WTC11 (cell line): ENCODE results near the gene CPLX3. TPM values are rescaled to one million over a fixed set of nuclear protein-coding genes. Genes with fewer than 3 reads are reported as not detected.

ENCODE experiments used
- ATAC-seq: fragments of 200-7000 bp; cut with Tn5 transposase; 2 replicates; pipeline ENCODE4 v1.10.0; 2021; ENCODE audit warnings: mild to moderate bottlenecking, moderate library complexity
- CTCF ChIA-PET: fragments of 300-600 bp; sonication (Branson Sonifier 250); formaldehyde crosslinking; loops from one replicate; lab custom pipeline; 2021; ENCODE audit warnings: antibody characterized with exemption; lab: Charles Lee
- POLR2A ChIA-PET: fragments of 350-600 bp; sonication (Branson Sonifier 250); formaldehyde crosslinking; loops from one replicate; lab custom pipeline; 2021; ENCODE audit warnings: antibody characterized with exemption; lab: Charles Lee
- DNase-seq: peaks from one replicate; pipeline ENCODE4 v3.0.0; 2021; ENCODE audit warnings: low spot score
- H3K27ac Mint-ChIP-seq: 2 replicates; pipeline ENCODE4 v1.8.0; 2021; ENCODE audit warnings: mixed read lengths
- H3K27me3 Mint-ChIP-seq: 2 replicates; pipeline ENCODE4 v1.8.0; 2021; ENCODE audit warnings: low read depth, mild to moderate bottlenecking, moderate library complexity, mixed read lengths
- H3K36me3 Mint-ChIP-seq: 2 replicates; pipeline ENCODE4 v1.8.0; 2021; ENCODE audit warnings: mixed read lengths
- H3K4me1 Mint-ChIP-seq: 2 replicates; pipeline ENCODE4 v1.8.0; 2022; ENCODE audit warnings: mixed read lengths
- H3K4me3 Mint-ChIP-seq: 2 replicates; pipeline ENCODE4 v1.8.0; 2021; ENCODE audit warnings: mild to moderate bottlenecking, moderate library complexity, mixed read lengths
- H3K9me3 Mint-ChIP-seq: 2 replicates; pipeline ENCODE4 v1.8.0; 2021; ENCODE audit warnings: mixed read lengths
- ATF1 ChIP-seq: sonication (generic); formaldehyde crosslinking; IDR thresholded peaks from 2 replicates; pipeline ENCODE4 v1.8.1; 2023; ENCODE audit warnings: mild to moderate bottlenecking, moderate library complexity, missing genetic modification reagents
- JAZF1 ChIP-seq: fragments of 250-450 bp; sonication (Bioruptor Pico); IDR thresholded peaks from 2 replicates; pipeline ENCODE4 v1.9.0; 2021; ENCODE audit warnings: moderate library complexity, mild to moderate bottlenecking, inconsistent platforms
- JUN ChIP-seq: sonication (generic); formaldehyde crosslinking; IDR thresholded peaks from 2 replicates; pipeline ENCODE4 v1.8.0; 2023; ENCODE audit warnings: mild to moderate bottlenecking, missing genetic modification reagents
- KAT7 ChIP-seq: sonication (generic); formaldehyde crosslinking; IDR thresholded peaks from 2 replicates; pipeline ENCODE4 v1.8.1; 2023; ENCODE audit warnings: missing genetic modification reagents, mild to moderate bottlenecking, borderline replicate concordance
- MXD4 ChIP-seq: fragments of 250-450 bp; sonication (Bioruptor Pico); IDR thresholded peaks from 2 replicates; pipeline ENCODE4 v1.8.0; 2021; ENCODE audit warnings: mild to moderate bottlenecking, moderate library complexity, borderline replicate concordance
- NFE2L1 ChIP-seq: sonication (generic); formaldehyde crosslinking; IDR thresholded peaks from 2 replicates; pipeline ENCODE4 v1.8.1; 2023; ENCODE audit warnings: missing genetic modification reagents
- NR1H2 ChIP-seq: sonication (generic); formaldehyde crosslinking; IDR thresholded peaks from 2 replicates; pipeline ENCODE4 v1.9.0; 2021; ENCODE audit warnings: mild to moderate bottlenecking, moderate library complexity, missing genetic modification reagents
- NR2C2 ChIP-seq: sonication (generic); formaldehyde crosslinking; IDR thresholded peaks from 2 replicates; pipeline ENCODE4 v1.8.0; 2022; ENCODE audit warnings: mild to moderate bottlenecking, missing genetic modification reagents
- PRRX2 ChIP-seq: fragments of 250-450 bp; sonication (Bioruptor Pico); IDR thresholded peaks from 2 replicates; pipeline ENCODE4 v1.8.0; 2021; ENCODE audit warnings: mild to moderate bottlenecking
- RELA ChIP-seq: sonication (generic); formaldehyde crosslinking; IDR thresholded peaks from 2 replicates; pipeline ENCODE4 v1.8.1; 2022; ENCODE audit warnings: missing genetic modification reagents, mild to moderate bottlenecking, borderline replicate concordance
- SMAD3 ChIP-seq: sonication (generic); formaldehyde crosslinking; IDR thresholded peaks from 2 replicates; pipeline ENCODE4 v1.8.0; 2022; ENCODE audit warnings: missing genetic modification reagents, mild to moderate bottlenecking, borderline replicate concordance
- SOX15 ChIP-seq: fragments of 250-450 bp; sonication (Bioruptor Pico); IDR thresholded peaks from 2 replicates; pipeline ENCODE4 v1.9.0; 2021; ENCODE audit warnings: mild to moderate bottlenecking
- TP53 ChIP-seq: sonication (generic); formaldehyde crosslinking; IDR thresholded peaks from 2 replicates; pipeline ENCODE4 v1.8.1; 2023; ENCODE audit warnings: mild to moderate bottlenecking, missing genetic modification reagents
- ZNF219 ChIP-seq: sonication (generic); formaldehyde crosslinking; IDR thresholded peaks from 2 replicates; pipeline ENCODE4 v1.8.0; 2023; ENCODE audit warnings: missing genetic modification reagents, mild to moderate bottlenecking, borderline replicate concordance
- ZNF396 ChIP-seq: fragments of 250-450 bp; sonication (Bioruptor Pico); IDR thresholded peaks from 2 replicates; pipeline ENCODE4 v1.8.0; 2021; ENCODE audit warnings: mild to moderate bottlenecking, moderate library complexity, borderline replicate concordance
- ZNF416 ChIP-seq: fragments of 250-450 bp; sonication (Bioruptor Pico); IDR thresholded peaks from 2 replicates; pipeline ENCODE4 v1.9.0; 2021; ENCODE audit warnings: mild to moderate bottlenecking, inconsistent platforms
- ZNF423 ChIP-seq: fragments of 250-450 bp; sonication (Bioruptor Pico); IDR thresholded peaks from 2 replicates; pipeline ENCODE4 v2.1.2; 2022; ENCODE audit warnings: mild to moderate bottlenecking, moderate library complexity
- total RNA-seq: library from RNA; stranded (reverse); gene quantifications from 3 replicates; pipeline ENCODE4 v1.2.3, GENCODE V29; 2021
- TF ChIP-seq, protein P1 (sequence below): sonication (generic); formaldehyde crosslinking; IDR thresholded peaks from 2 replicates; pipeline ENCODE4 v1.8.1; 2023; ENCODE audit warnings: mild to moderate bottlenecking, missing genetic modification reagents, moderate library complexity
- TF ChIP-seq, protein P2 (sequence below): fragments of 250-450 bp; sonication (Bioruptor Pico); IDR thresholded peaks from 2 replicates; pipeline ENCODE4 v2.1.2; 2022; ENCODE audit warnings: mild to moderate bottlenecking, moderate library complexity
- TF ChIP-seq, protein P3 (sequence below): sonication (generic); formaldehyde crosslinking; IDR thresholded peaks from 2 replicates; pipeline ENCODE4 v1.8.1; 2022; ENCODE audit warnings: low read depth, missing genetic modification reagents, borderline replicate concordance
- TF ChIP-seq, protein P4 (sequence below): sonication (generic); formaldehyde crosslinking; IDR thresholded peaks from 2 replicates; pipeline ENCODE4 v1.8.1; 2023; ENCODE audit warnings: mild to moderate bottlenecking, missing genetic modification reagents
- TF ChIP-seq, protein P5 (sequence below): sonication (generic); formaldehyde crosslinking; IDR thresholded peaks from 2 replicates; pipeline ENCODE4 v1.8.1; 2023; ENCODE audit warnings: mild to moderate bottlenecking, missing genetic modification reagents
- TF ChIP-seq, protein P6 (sequence below): sonication (generic); formaldehyde crosslinking; IDR thresholded peaks from 2 replicates; pipeline ENCODE4 v1.8.0; 2022; ENCODE audit warnings: mild to moderate bottlenecking, missing genetic modification reagents
- TF ChIP-seq, protein P7 (sequence below): sonication (generic); formaldehyde crosslinking; IDR thresholded peaks from 2 replicates; pipeline ENCODE4 v1.8.1; 2023; ENCODE audit warnings: mild to moderate bottlenecking, missing genetic modification reagents, moderate library complexity
- TF ChIP-seq, protein P8 (sequence below): sonication (generic); formaldehyde crosslinking; IDR thresholded peaks from 2 replicates; pipeline ENCODE4 v1.8.1; 2022; ENCODE audit warnings: low read depth, mild to moderate bottlenecking, moderate library complexity, missing genetic modification reagents, borderline replicate concordance

Gene CPLX3
- total RNA-seq, 1 experiment from 2014 or later = 0.09 TPM

DNA sequence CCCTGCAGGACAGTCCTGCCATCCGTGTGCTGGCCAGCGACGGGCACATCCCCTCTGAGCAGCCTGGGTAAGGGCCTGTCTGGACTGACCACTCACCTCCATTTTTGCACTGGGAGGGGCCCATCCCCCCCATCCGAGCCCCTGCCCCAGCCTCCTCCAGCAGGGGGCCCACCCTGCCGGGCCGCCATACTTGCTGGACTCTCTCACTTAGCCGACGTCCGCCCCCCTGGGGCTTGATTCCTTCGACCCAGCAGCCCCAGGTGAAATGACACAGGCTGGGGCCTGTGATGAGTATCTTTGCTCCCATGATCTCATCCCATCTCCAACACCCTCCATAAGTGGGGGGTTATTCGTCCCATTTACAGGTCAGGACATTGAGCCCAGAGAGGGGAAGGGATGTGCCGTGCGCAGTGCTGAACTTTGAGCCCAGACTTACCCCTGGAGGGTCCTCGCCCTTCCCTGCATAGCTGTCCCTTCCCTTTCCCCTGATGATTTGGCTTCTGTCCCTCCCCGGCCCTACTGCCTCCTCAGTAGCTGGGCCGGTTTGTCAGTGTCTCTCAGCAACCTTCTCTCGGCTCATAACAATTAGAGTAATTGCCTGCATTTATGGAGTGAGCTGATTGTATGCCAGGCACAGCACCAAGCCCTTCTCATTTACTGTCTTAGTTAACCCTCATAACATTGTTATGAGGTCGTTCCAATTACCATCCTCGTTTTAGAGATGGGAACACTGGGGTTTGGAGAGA is 9.6 kb upstream of the CPLX3 start:
- ChIA-PET CTCF (interaction anchor here (0.6 to 4.0 kb wide), 13 partner anchors 8 to 134 kb away, joined by 3 to 13 read pairs (median 5); partner anchors contain the start of genes CPLX3 and ULK3), POLR2A (no interaction called here)
- no peak for ATAC-seq
- Mint-ChIP-seq H3K27me3 (no peaks in the 10 kb centered on the region; the same call in 1 of the 2 replicates), H3K9me3 (no peaks in the 10 kb centered on the region), H3K36me3 (no peaks in the 10 kb centered on the region)
- DNase-seq = no peak
- TF ChIP-seq, protein P1, sequence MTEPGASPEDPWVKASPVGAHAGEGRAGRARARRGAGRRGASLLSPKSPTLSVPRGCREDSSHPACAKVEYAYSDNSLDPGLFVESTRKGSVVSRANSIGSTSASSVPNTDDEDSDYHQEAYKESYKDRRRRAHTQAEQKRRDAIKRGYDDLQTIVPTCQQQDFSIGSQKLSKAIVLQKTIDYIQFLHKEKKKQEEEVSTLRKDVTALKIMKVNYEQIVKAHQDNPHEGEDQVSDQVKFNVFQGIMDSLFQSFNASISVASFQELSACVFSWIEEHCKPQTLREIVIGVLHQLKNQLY (CRISPR knock-in tag) = no peak
- TF ChIP-seq, protein P2, sequence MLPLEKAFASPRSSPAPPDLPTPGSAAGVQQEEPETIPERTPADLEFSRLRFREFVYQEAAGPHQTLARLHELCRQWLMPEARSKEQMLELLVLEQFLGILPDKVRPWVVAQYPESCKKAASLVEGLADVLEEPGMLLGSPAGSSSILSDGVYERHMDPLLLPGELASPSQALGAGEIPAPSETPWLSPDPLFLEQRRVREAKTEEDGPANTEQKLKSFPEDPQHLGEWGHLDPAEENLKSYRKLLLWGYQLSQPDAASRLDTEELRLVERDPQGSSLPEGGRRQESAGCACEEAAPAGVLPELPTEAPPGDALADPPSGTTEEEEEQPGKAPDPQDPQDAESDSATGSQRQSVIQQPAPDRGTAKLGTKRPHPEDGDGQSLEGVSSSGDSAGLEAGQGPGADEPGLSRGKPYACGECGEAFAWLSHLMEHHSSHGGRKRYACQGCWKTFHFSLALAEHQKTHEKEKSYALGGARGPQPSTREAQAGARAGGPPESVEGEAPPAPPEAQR (CRISPR knock-in tag) = no peak
- no peak for TF ChIP-seq TP53 (CRISPR knock-in tag)
- no peak for TF ChIP-seq NR2C2
- TF ChIP-seq NR1H2 (CRISPR knock-in tag) = no peak
- TF ChIP-seq ZNF423 (CRISPR knock-in tag) = no peak
- no peak for TF ChIP-seq ATF1
- no peak for TF ChIP-seq SMAD3 (CRISPR knock-in tag)
- no peak for TF ChIP-seq MXD4
- TF ChIP-seq JAZF1 (CRISPR knock-in tag) = no peak
- TF ChIP-seq ZNF396 (CRISPR knock-in tag) = no peak
- TF ChIP-seq JUN = no peak
- TF ChIP-seq KAT7 (CRISPR knock-in tag) = no peak
- no peak for TF ChIP-seq RELA (CRISPR knock-in tag)
- TF ChIP-seq, protein P3, sequence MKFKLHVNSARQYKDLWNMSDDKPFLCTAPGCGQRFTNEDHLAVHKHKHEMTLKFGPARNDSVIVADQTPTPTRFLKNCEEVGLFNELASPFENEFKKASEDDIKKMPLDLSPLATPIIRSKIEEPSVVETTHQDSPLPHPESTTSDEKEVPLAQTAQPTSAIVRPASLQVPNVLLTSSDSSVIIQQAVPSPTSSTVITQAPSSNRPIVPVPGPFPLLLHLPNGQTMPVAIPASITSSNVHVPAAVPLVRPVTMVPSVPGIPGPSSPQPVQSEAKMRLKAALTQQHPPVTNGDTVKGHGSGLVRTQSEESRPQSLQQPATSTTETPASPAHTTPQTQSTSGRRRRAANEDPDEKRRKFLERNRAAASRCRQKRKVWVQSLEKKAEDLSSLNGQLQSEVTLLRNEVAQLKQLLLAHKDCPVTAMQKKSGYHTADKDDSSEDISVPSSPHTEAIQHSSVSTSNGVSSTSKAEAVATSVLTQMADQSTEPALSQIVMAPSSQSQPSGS (CRISPR knock-in tag) = no peak
- TF ChIP-seq, protein P4, sequence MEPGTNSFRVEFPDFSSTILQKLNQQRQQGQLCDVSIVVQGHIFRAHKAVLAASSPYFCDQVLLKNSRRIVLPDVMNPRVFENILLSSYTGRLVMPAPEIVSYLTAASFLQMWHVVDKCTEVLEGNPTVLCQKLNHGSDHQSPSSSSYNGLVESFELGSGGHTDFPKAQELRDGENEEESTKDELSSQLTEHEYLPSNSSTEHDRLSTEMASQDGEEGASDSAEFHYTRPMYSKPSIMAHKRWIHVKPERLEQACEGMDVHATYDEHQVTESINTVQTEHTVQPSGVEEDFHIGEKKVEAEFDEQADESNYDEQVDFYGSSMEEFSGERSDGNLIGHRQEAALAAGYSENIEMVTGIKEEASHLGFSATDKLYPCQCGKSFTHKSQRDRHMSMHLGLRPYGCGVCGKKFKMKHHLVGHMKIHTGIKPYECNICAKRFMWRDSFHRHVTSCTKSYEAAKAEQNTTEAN (CRISPR knock-in tag) = no peak
- TF ChIP-seq PRRX2 (CRISPR knock-in tag) = no peak
- TF ChIP-seq SOX15 (CRISPR knock-in tag) = no peak
- TF ChIP-seq, protein P5, sequence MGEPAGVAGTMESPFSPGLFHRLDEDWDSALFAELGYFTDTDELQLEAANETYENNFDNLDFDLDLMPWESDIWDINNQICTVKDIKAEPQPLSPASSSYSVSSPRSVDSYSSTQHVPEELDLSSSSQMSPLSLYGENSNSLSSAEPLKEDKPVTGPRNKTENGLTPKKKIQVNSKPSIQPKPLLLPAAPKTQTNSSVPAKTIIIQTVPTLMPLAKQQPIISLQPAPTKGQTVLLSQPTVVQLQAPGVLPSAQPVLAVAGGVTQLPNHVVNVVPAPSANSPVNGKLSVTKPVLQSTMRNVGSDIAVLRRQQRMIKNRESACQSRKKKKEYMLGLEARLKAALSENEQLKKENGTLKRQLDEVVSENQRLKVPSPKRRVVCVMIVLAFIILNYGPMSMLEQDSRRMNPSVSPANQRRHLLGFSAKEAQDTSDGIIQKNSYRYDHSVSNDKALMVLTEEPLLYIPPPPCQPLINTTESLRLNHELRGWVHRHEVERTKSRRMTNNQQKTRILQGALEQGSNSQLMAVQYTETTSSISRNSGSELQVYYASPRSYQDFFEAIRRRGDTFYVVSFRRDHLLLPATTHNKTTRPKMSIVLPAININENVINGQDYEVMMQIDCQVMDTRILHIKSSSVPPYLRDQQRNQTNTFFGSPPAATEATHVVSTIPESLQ (CRISPR knock-in tag) = no peak
- TF ChIP-seq, all 79 proteins: peak for 0
- Mint-ChIP-seq H3K4me1 (peaks cover 19% of the 10 kb centered on the region), H3K4me3 (no peak overlapping the region), H3K27ac (0 out of 2 replicates have a peak overlapping the region, but pooled peaks have one; percentile 1)

DNA sequence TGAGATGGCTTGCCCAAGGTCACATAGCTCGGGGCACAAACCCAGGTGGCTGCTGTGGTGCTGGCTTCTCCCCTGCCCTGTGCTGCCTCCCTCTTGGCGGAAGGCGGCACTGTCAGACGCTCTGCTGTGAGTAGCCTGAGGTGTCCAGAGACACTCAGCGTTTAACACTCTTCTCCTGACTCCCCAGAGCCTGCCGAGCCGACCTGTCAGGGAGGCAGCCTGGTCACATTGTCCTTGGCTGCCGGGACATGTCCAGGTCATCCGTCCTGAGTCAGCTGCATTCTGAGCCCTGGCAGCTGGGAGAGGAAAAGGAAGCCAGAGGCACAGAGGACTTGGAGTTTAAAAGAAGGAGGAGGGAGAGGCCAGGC is 9.1 kb upstream of the CPLX3 start:
- ChIA-PET CTCF (interaction anchor here (0.6 to 4.0 kb wide), 11 partner anchors 8 to 133 kb away, joined by 3 to 13 read pairs (median 6); partner anchors contain the start of genes CPLX3 and ULK3), POLR2A (no interaction called here)
- DNase-seq = no peak
- no peaks in the 10 kb centered on the region for H3K36me3 Mint-ChIP-seq
- no peak overlapping the region for H3K4me3 Mint-ChIP-seq
- peak overlapping the region; percentile 79 for H3K27ac Mint-ChIP-seq
- H3K9me3 Mint-ChIP-seq = no peaks in the 10 kb centered on the region
- H3K27me3 Mint-ChIP-seq = no peaks in the 10 kb centered on the region; the same call in 1 of the 2 replicates
- H3K4me1 Mint-ChIP-seq = peaks cover 20% of the 10 kb centered on the region
- ATAC-seq = peak; percentile 61
- no peak for TF ChIP-seq NFE2L1 (CRISPR knock-in tag)
- TF ChIP-seq, protein P6, sequence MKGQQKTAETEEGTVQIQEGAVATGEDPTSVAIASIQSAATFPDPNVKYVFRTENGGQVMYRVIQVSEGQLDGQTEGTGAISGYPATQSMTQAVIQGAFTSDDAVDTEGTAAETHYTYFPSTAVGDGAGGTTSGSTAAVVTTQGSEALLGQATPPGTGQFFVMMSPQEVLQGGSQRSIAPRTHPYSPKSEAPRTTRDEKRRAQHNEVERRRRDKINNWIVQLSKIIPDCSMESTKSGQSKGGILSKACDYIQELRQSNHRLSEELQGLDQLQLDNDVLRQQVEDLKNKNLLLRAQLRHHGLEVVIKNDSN (CRISPR knock-in tag) = no peak
- no peak for TF ChIP-seq ZNF219 (CRISPR knock-in tag)
- TF ChIP-seq ATF1 = no peak
- TF ChIP-seq JAZF1 (CRISPR knock-in tag) = no peak
- no peak for TF ChIP-seq ZNF416 (CRISPR knock-in tag)
- TF ChIP-seq, protein P7, sequence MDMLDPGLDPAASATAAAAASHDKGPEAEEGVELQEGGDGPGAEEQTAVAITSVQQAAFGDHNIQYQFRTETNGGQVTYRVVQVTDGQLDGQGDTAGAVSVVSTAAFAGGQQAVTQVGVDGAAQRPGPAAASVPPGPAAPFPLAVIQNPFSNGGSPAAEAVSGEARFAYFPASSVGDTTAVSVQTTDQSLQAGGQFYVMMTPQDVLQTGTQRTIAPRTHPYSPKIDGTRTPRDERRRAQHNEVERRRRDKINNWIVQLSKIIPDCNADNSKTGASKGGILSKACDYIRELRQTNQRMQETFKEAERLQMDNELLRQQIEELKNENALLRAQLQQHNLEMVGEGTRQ (CRISPR knock-in tag) = no peak
- TF ChIP-seq, protein P8, sequence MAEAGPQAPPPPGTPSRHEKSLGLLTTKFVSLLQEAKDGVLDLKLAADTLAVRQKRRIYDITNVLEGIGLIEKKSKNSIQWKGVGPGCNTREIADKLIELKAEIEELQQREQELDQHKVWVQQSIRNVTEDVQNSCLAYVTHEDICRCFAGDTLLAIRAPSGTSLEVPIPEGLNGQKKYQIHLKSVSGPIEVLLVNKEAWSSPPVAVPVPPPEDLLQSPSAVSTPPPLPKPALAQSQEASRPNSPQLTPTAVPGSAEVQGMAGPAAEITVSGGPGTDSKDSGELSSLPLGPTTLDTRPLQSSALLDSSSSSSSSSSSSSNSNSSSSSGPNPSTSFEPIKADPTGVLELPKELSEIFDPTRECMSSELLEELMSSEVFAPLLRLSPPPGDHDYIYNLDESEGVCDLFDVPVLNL (CRISPR knock-in tag) = no peak
